Measurements from ENCODE around the gene GNL2. TPM values are rescaled to one million over a fixed set of nuclear protein-coding genes. Genes with fewer than 3 reads are reported as not detected.

GNL2 gene
- total RNA-seq, 1 donor from 2014 or later, result 38.7 TPM

Small RNAs within 50 kb of the gene (small RNA-seq; reads per million reads assigned to genes)
- gene AL034379.1 (ENCODE audit: low replicate concordance), result not detected

Other genes starting within 250 kb of the GNL2 start
- 5.1 TPM for gene ZC3H12A, start 121.4 kb downstream of the GNL2 start, total RNA-seq
- gene MEAF6, start 81.2 kb downstream of the GNL2 start, total RNA-seq, result 79.1 TPM
- 11.7 TPM for gene SNIP1, start 41.6 kb downstream of the GNL2 start, total RNA-seq
- gene DNALI1, start 39.0 kb downstream of the GNL2 start, total RNA-seq, result 1.6 TPM
- gene RSPO1, start 39.0 kb upstream of the GNL2 start, total RNA-seq, result 2.5 TPM
- 5.9 TPM for gene CDCA8, start 96.6 kb upstream of the GNL2 start, total RNA-seq
- not detected for gene EPHA10, start 169.2 kb upstream of the GNL2 start, total RNA-seq
- gene MANEAL, start 197.9 kb upstream of the GNL2 start, total RNA-seq, result 4.6 TPM
- gene C1orf122, start 211.9 kb upstream of the GNL2 start, total RNA-seq, result 37.7 TPM
- 10.7 TPM for gene YRDC, start 212.3 kb upstream of the GNL2 start, total RNA-seq

Measured in tongue (tissue), 2 donors.